SK-N-MC (cell line): Measurements from ENCODE around the gene CD24.

Experiments used
- EZH2 ChIP-seq: fragments of 200-600 bp; sonication (generic); IDR thresholded peaks from one replicate; pipeline ENCODE4 v1.6.1; 2017; ENCODE audit warnings: antibody characterized with exemption
- POLR2AphosphoS5 ChIP-seq: IDR thresholded peaks from 2 replicates; pipeline ENCODE4 v1.6.1; 2012; ENCODE audit warnings: mild to moderate bottlenecking, low read depth, low read length, borderline replicate concordance

DNA sequence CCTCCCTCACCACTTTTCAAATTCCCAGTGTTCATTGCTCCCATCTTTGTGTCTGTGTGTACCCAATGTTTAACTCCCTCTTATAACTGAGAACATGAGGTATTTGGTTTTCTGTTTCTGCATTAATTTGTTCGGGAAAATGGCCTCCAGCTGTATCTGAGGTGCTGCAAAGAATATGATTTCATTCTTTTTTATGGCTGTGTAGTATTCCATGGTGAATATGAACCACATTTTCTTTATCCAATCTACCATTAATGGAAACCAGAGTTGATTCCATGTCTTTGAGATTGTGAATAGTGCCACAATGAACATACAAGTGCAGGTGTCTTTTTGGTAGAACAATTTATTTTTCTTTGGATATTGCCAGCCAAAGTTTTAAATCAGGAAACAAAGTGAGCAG is 10.4 kb downstream of the CD24 start:
- TF ChIP-seq POLR2AphosphoS5 = no peak
- TF ChIP-seq EZH2 = no peak
